Lower leg skin (tissue), 3 donors: Measurements from ENCODE around the gene CREBL2.

Experiments used
- CTCF ChIP-seq, 3 donors: fragments of 450-650 bp; IDR thresholded peaks; one replicate each; pipeline ENCODE4 v1.5.1; 2016; ENCODE audit warnings: antibody characterized with exemption in 3 of 3, mild to moderate bottlenecking in 3 of 3, moderate library complexity in 2 of 3
- POLR2A ChIP-seq, 2 donors: fragments of 450-650 bp; IDR thresholded peaks; one replicate each; pipeline ENCODE4 v1.6.1; 2016 to 2017; ENCODE audit warnings: antibody characterized with exemption in 2 of 2, mild to moderate bottlenecking in 1 of 2, moderate library complexity in 1 of 2

- TF ChIP-seq CTCF (IDR thresholded peaks at IDR 0.05) (no peak), POLR2A (IDR thresholded peaks at IDR 0.05) (no peak)
Observed at GRCh38 chr12:12622418-12622817, 10.7 kb downstream of the CREBL2 start.
